HG02938 (cell line): ENCODE data around the gene OR4X1.
A peak's percentile ranks its signal among the peaks of the same experiment; 100 is the strongest.
"Not testable (repeated sequence)": the region's sequence is repeated elsewhere in the genome, so short reads cannot be mapped to it uniquely, and the experiment has no call there.

Experiments used
- ATAC-seq: cut with Tn5 transposase; IDR thresholded peaks from one replicate; pipeline ENCODE4 v1.9.1; 2021; ENCODE audit warnings: mild to moderate bottlenecking, moderate library complexity; ENCODE audit not compliant: unreplicated experiment

OR4X1 gene

DNA sequence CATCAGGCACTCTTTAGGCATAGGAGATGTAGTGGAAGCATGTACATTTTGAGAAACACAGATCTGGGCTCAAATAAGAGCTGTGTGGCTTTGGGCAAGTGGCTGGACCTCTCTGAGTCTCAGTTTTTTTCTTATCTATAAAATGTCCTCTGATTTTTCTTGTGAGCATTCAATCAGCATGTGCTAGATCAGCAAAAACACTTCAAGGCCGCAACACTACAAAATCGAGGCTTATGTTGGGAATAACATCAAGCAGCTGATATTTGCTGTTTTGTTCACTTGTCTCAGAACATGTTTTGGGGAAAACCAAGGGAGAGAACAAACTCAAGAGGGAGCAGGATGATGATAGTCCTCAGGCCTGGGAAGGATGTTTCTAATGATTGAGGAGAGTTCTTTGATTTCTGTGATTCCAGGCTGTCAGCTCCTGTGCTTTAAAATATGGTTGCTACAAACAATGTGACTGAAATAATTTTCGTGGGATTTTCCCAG lies at the start of gene OR4X1:
Gene OR4X1, plus strand, starts transcription at position 439 of the 489 bp plus-strand sequence. Its CDS starts 0 bp downstream, at position 439.
- no peak for ATAC-seq

- ATAC-seq, result no peak
These were observed 47.2 kb upstream of the OR4X1 start, which contains the start of gene OR4B1 for GRCh38 chr11:48216510-48216909. Gene OR4B1, plus strand, starts transcription at chr11:48216810. Its CDS starts 0 bp downstream, at chr11:48216810.

DNA sequence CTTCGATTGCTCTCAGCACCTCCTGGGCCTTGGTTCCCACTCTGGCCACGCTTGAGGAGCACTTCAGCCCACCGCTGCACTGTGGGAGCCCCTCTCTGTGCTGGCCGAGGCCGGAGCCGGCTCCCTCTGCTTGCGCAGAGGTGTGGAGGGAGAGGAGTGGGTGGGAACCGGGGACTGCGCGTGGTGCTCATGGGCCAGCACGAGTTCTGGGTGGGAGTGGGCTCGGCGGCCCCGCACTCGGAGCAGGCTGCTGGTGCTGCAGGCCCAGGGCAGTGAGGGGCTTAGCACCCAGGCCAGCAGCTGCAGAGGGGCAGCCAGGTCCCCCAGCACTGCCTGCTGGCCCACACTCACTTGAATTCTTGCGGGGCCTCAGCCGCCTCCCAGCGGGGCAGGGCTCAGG lies 34.9 kb upstream of the OR4X1 start:
- no peak for ATAC-seq

GRCh38 chr11:48230057-48230456 lies 33.6 kb upstream of the OR4X1 start:
- not testable (repeated sequence) for ATAC-seq

GRCh38 chr11:48237727-48238126 lies 25.9 kb upstream of the OR4X1 start:
- ATAC-seq, result no peak

DNA sequence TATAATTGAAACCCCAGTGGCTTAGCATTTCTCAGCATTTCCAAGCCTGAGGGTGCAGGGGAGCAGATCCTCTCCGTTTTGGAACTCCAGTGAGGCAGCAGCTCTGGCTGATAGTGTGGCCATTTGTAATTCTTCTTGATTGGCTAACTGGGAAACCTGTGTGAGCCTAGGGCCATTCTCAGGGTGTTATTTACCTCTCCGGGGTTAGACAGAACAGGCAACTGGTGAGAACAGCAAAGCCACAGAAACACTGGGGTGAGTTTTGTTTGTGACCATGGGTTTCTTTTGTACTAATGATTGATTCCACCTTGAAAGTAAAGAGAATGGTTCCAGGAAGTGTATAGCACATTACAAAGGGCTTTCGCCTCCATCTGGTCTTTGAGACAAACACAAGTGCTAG lies 21.2 kb upstream of the OR4X1 start:
- no peak for ATAC-seq

GRCh38 chr11:48244804-48245203 lies 18.9 kb upstream of the OR4X1 start, which contains the start of gene OR4X2:
Gene OR4X2, plus strand, starts transcription at chr11:48245104. Its CDS starts 0 bp downstream, at chr11:48245104.
- ATAC-seq, result no peak

DNA sequence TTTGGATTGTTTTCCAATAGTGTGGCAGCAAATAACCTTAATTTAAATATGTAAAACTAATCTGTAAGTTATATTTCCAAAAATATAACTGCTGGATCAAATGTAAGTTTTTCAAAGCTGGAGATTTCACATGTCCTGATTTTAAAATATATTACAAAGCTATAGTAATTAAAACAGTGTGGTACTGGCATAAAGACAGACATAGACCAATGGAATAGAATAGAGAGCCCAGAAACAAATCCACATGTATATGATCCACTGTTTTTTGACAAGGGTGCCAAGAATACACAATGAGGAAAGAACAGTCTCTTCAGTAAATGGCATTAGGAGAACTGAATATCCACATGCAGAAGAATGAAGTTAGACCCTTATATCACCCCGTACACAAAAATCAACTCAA lies 14.8 kb upstream of the OR4X1 start:
- no peak for ATAC-seq

DNA sequence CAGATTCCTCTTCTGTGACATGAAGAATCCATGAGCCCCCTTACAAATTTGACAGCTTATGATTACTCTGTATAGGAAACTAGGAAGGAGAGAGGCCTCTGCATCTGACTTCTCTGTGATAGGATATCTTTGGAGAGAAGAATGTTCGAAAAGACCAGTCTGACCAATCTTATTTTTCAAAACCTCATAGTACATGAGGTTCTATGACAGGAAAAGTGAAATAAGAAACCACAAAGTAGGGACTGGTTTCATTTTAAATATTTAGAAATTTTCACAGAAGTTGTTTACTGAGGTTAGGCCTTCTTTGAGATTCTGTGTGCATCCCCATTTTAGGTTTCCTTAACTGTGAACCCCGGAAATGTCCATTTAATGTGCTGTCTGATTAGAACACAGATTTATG lies 2.1 kb upstream of the OR4X1 start:
- ATAC-seq, result no peak

DNA sequence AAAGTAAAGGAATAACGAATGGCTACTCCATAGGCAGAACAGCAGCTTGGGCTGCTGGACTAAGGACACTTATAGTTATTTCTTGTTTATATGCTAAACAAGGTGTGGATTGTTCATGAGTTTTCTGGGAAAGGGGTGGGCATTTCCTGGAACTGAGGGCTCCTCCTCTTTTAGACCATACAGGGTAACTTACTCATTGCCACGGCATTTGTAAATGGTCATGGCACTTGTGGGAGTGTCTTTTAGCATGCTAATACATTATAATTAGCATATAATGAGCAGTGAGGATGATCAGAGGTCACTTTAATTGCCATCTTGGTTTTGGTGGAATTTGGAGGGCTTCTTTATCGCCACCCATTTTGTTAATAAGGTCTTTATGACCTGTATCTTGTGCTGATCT lies 7.0 kb downstream of the OR4X1 start:
- ATAC-seq, result no peak

DNA sequence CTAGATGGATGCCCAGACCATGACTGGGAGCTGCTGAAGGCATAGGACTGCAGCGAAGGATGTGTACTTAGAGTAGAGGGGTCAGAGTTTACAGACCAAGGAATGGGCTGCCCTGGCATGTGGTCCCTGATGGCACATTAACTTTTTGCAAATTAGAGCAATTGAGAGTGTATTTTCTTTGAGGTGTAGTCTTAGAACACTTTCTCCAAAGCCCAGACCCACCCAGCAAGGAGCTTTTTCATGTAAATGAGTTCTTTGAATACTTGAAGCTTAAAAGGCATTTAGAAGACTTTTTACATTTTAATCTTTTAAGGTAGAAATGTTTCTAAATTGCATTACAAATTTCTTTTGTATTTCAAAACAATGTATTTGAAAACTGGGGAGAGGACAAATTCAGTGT lies 8.9 kb downstream of the OR4X1 start:
- no peak for ATAC-seq

- ATAC-seq, result no peak
These were observed 42.3 kb downstream of the OR4X1 start, which contains the start of gene OR4S1 for GRCh38 chr11:48305923-48306322. Gene OR4S1, plus strand, starts transcription at chr11:48306223. Its CDS starts 0 bp downstream, at chr11:48306223.

GRCh38 chr11:48307760-48308386 lies 44.2 kb downstream of the OR4X1 start:
- ATAC-seq, result peak; percentile 96

DNA sequence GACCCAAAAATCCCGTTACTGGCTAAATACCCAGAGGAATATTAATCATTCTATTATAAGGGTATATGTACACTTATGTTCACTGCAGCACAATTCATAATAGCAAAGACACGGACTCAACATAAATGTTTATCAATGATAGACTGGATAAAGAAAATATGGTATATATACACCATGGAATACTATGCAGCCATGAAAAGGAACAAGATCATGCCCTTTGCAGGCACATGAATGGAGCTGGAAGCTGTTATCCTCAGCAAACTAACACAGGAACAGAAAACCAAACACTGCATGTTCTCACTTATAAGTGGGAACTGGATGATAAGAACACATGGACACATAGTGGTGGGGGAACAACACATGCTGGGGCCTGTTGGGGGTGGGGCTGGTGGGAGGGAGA lies 49.9 kb downstream of the OR4X1 start:
- ATAC-seq, result not testable (repeated sequence)
